Ascending aorta (tissue), 2 donors: ENCODE measurements around the gene GNS. TPM values are rescaled to one million over a fixed set of nuclear protein-coding genes. Genes with fewer than 3 reads are reported as not detected.

ENCODE experiments used
- DNase-seq, 2 donors: peaks; one replicate each; pipeline ENCODE4 v3.0.0-alpha.2; 2019; ENCODE audit warnings: low spot score in 2 of 2
- H3K27ac ChIP-seq, 2 donors: fragments of 200-600 bp; sonication (generic); one replicate each; pipeline ENCODE4 v1.5.1; 2016 to 2017; ENCODE audit warnings: mild to moderate bottlenecking in 1 of 2
- H3K27me3 ChIP-seq: fragments of 200-600 bp; sonication (generic); one replicate; pipeline ENCODE4 v1.5.1; 2017
- H3K36me3 ChIP-seq, 2 donors: fragments of 200-600 bp; sonication (generic); one replicate each; pipeline ENCODE4 v1.5.1; 2016
- H3K4me1 ChIP-seq, 2 donors: fragments of 200-600 bp; sonication (generic); one replicate each; pipeline ENCODE4 v1.5.1; 2016 to 2017; ENCODE audit warnings: mild to moderate bottlenecking in 1 of 2
- H3K4me3 ChIP-seq, 2 donors: fragments of 200-600 bp; sonication (generic); one replicate each; pipeline ENCODE4 v1.5.1; 2016 to 2017; ENCODE audit warnings: mild to moderate bottlenecking in 1 of 2
- H3K9me3 ChIP-seq, 2 donors: fragments of 200-600 bp; sonication (generic); one replicate each; pipeline ENCODE4 v1.5.1; 2016
- intact Hi-C: fragments of 100-400 bp; cut with DNase I; formaldehyde crosslinking; loops from one replicate; pipeline ENCODE4 v1.15.1; 2023
- total RNA-seq: library from RNA; depleted of rRNA; stranded (reverse); fragments of >200 nt; gene quantifications from one replicate; pipeline ENCODE4 v1.1.0, GENCODE V29; 2016
- TF ChIP-seq, protein P1 (sequence below), 3 experiments: fragments of 200-600 bp in 2 of 3; fragments of 450-650 bp in 1 of 3; sonication (generic) in 2 of 3; IDR thresholded peaks; one replicate each; pipeline ENCODE4 v1.5.1; 2016 to 2019; ENCODE audit warnings: antibody characterized with exemption in 3 of 3, mild to moderate bottlenecking in 1 of 3, moderate library complexity in 1 of 3

Gene GNS
- total RNA-seq, 1 donor from 2014 or later = 105 TPM

DNA sequence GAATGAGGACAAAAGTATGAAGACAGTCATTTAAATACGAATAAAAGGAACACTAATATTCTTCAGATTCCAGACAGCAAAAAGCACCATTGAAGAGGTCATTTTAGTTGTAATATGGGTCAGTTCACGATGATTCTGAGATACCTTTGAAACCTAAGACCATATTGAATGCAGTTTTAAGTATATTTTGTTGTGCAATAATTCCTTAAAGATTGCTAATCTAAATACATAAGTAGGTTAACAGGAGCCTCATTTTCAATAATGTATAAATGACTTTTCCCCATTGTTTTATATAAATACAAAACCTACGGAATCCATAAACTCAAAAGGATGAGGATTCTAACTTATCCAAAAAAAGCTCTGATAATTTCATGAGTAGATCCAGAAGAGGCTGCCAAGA is 5.8 kb downstream of the GNS start:
- TF ChIP-seq, protein P1, sequence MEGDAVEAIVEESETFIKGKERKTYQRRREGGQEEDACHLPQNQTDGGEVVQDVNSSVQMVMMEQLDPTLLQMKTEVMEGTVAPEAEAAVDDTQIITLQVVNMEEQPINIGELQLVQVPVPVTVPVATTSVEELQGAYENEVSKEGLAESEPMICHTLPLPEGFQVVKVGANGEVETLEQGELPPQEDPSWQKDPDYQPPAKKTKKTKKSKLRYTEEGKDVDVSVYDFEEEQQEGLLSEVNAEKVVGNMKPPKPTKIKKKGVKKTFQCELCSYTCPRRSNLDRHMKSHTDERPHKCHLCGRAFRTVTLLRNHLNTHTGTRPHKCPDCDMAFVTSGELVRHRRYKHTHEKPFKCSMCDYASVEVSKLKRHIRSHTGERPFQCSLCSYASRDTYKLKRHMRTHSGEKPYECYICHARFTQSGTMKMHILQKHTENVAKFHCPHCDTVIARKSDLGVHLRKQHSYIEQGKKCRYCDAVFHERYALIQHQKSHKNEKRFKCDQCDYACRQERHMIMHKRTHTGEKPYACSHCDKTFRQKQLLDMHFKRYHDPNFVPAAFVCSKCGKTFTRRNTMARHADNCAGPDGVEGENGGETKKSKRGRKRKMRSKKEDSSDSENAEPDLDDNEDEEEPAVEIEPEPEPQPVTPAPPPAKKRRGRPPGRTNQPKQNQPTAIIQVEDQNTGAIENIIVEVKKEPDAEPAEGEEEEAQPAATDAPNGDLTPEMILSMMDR (IDR thresholded peaks at IDR 0.05) = no peak
- Histone ChIP-seq H3K4me3 (no peak overlapping the region), H3K4me1 (no peaks in the 10 kb centered on the region), H3K36me3 (peaks cover 0 to 23% of the 10 kb centered on the region in 2 donors), H3K27me3 (no peaks in the 10 kb centered on the region), H3K27ac (no peak overlapping the region), H3K9me3 (no peaks in the 10 kb centered on the region)
- no peak for DNase-seq
- intact Hi-C loops = loop anchor here (10.0 kb wide), 2 partner anchors 529 to 781 kb away; partner anchors contain the start of gene KICS2

DNA sequence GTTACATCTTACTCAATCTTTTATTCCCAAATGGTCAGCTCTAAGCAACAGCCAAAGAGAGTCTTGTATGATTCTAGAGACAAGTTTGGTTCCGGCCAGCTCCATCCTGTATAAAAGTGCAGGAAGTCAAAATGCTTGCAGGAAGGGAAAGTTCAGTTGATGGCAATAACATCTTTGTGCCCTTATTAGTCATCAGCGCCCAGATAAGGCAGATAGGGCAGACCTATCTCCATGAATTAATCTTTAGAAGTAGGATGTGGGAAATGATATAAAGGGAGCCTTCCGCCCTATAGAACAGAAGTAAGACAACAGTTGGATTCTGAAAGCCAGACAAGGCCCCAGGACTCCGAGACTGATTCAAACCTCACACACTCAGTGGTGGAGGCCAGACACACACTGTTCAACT is 6.4 kb downstream of the GNS start:
- Histone ChIP-seq H3K36me3 (peaks cover 0 to 25% of the 10 kb centered on the region in 2 donors), H3K4me3 (no peak overlapping the region), H3K4me1 (no peaks in the 10 kb centered on the region), H3K27me3 (no peaks in the 10 kb centered on the region), H3K27ac (no peak overlapping the region), H3K9me3 (no peaks in the 10 kb centered on the region)
- no peak for DNase-seq
- TF ChIP-seq, protein P1 (IDR thresholded peaks at IDR 0.05) = no peak
- intact Hi-C loops = loop anchor here (10.0 kb wide), 2 partner anchors 528 to 782 kb away; partner anchors contain the start of gene KICS2

DNA sequence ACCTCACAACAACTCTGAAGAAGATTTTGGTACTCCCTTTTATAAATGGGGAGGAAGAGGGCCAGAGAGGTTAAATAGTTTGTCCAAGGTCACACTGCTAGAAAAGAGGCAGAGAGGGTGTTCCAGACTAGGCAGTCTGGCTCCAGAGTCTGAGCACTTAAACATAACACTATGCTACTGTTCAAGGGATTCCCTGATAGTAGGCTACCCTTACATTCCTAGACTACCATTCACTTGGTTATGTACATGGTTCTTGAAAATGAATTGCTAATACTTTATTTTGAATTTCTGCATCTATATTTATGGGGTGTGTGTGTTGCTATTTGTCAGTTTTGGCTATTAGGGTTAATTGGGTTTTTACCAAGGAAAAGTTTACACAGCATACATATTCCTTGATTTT is 7.2 kb downstream of the GNS start:
- H3K9me3 ChIP-seq = no peaks in the 10 kb centered on the region
- no peaks in the 10 kb centered on the region for H3K27me3 ChIP-seq
- H3K4me1 ChIP-seq = no peaks in the 10 kb centered on the region
- TF ChIP-seq, protein P1 (IDR thresholded peaks at IDR 0.05) = no peak
- no peak for DNase-seq
- H3K4me3 ChIP-seq = no peak overlapping the region
- intact Hi-C loops = loop anchor here (10.0 kb wide), 2 partner anchors 527 to 783 kb away; partner anchors contain the start of gene KICS2
- peaks cover 2 to 32% of the 10 kb centered on the region in 2 donors for H3K36me3 ChIP-seq
- no peak overlapping the region for H3K27ac ChIP-seq

DNA sequence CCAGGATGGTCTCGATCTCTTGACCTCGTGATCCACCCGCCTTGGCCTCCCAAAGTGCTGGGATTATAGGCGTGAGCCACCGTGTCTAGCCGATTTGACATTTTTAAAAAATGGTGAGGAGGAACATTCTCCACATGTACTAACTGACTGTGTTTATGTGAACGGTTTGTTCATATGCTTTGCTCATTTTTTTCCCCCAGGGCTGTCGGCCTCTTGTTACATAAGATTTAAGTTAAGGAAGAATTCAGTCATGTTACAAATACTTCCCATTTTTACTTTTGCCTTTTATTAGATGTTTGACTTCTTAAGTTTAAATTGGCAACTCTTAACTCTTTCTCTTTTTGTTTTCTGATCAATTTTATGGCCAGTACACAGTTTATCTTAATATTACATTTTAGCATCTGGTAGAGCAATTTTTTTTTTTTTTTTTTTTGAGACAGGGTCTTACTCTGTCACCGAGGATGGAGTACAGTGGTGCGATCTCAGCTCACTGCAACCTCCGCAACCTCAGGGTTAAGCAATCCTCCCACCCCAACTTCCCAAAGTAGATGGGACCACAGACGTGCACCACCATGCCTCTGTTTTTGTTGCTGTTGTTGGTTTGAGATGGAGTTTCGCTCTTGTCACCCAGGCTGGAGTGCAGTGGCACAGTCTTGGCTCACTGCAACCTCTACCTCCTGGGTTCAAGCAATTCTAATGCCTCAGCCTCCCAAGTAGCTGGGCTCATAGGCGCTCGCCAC is 9.6 kb downstream of the GNS start:
- Histone ChIP-seq H3K27ac (no peak overlapping the region), H3K36me3 (peaks cover 2 to 35% of the 10 kb centered on the region in 2 donors), H3K4me3 (no peak overlapping the region), H3K27me3 (no peaks in the 10 kb centered on the region), H3K9me3 (no peaks in the 10 kb centered on the region), H3K4me1 (peaks cover 0 to under 1% of the 10 kb centered on the region in 2 donors)
- no peak for DNase-seq
- intact Hi-C loops = loop anchor here (10.0 kb wide), 2 partner anchors 525 to 785 kb away; partner anchors contain the start of gene KICS2
- TF ChIP-seq, protein P1 (IDR thresholded peaks at IDR 0.05) = no peak

DNA sequence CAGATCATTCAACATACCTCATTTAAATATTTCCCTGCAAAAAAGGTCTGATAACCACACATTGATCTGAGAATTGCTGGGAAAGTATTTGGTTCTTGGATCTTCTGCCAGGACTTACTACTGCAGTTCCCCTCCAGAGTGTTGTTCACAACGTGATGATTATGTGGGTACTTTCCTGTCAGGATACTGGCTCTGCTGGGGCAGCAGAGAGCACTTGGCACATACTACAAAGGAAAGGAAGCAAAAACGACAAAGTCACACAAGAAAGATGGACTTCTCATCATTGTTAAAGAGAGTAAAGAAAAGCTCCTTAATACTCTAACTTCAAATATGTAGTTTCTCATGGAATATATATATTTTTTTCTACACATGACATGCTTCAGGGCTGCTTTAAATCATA is 11.5 kb downstream of the GNS start:
- DNase-seq = no peak
- Histone ChIP-seq H3K36me3 (peaks cover 3 to 55% of the 10 kb centered on the region in 2 donors), H3K27ac (no peak overlapping the region), H3K9me3 (no peaks in the 10 kb centered on the region), H3K27me3 (no peaks in the 10 kb centered on the region), H3K4me3 (no peak overlapping the region), H3K4me1 (peaks cover 0 to 7% of the 10 kb centered on the region in 2 donors)
- TF ChIP-seq, protein P1 (IDR thresholded peaks at IDR 0.05) = no peak
- intact Hi-C loops = no loop called here
